NCI-H510A (cell line): ENCODE measurements around the gene LIMK2.
"Not testable (repeated sequence)": the region's sequence is repeated elsewhere in the genome, so short reads cannot be mapped to it uniquely, and the experiment has no call there.

Experiments
- DNase-seq: peaks from one replicate; lab custom pipeline; 2025; lab: John Stamatoyannopoulos, UW

Gene LIMK2

DNA sequence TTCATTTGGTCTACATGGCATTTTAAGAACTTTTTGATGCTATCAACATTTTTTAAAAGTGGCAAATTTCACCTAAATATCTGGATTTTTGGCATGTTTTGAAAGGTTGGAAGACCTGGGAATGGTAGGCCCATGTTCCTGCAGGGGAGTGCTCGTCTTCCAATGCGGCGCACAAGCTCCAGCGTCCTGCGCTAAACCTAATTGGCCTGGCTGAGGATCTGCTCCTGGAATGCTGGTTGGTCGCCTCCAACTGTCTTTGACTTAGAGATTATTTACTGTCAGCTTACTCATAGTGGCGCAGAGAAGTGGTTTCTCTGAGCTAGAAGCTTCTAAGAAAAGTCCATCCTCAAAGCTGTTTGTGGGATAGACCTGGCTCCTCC is 626 bp upstream of the LIMK2 start:
- DNase-seq: no peak

DNA sequence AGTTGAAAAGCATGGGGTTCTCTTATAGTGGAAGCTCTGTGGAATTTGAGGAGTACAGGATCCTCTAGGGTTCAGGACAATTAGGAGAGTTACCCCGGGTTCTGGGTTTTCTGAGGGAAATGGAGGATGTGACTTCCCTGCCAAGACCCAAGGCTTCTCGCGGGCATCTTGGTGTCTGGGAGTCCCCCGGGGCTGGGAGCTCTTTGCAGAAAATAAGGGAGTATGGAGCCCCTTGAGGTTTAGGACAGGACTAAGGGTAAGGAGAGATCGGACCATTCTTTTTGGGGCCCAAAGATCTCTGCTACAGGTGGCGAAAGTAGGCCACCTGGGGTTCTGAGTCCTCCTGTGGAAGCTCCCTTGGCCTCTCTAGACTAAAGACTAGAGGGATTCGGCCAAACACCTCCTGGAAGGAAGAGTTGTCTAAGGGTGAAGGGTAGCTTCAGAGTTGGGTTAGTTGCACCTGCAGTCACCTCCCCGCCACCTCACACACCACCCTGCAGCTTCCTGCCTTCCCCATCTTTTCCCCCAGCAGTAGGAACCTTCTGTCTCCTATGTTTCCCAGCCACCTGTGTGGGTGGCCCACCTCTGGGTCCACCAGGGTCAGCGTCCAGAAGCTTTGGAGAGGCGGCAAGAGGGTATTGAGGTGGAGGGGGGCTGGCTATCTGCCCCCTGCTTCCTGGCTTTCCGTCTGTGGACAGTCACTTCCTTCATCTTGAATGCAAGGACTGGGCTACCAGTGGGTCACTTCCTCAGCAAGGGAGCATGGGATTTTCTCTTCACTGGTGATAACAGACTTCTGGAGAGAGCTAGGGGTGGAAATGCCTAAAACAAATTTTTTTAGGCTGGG is 908 bp downstream of the LIMK2 start:
- no peak for DNase-seq

DNA sequence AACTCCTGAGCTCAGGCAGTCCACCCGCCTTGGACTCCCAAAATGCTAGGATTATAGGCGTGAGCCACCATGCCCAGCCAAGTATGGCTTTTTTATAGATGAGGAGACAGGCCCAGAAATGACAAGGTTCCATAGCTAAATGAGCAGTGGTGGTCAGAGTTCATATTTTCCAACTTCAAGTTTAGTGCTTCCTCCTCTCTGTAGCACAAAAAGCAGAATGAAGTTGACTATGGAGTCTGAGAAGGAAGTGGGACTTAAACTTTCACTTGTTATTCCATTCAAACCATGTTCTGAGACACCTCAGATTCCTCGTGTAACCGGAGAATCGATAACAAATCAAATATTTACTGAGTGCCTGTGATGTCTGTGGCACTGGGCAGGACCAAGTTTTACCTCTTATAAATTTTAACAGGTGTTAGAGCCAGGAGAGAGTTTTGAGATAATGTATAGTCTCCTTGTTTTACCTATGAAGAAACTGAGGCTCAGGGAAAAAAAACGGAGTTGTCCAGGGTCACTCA is 3.0 kb downstream of the LIMK2 start:
- DNase-seq: no peak

DNA sequence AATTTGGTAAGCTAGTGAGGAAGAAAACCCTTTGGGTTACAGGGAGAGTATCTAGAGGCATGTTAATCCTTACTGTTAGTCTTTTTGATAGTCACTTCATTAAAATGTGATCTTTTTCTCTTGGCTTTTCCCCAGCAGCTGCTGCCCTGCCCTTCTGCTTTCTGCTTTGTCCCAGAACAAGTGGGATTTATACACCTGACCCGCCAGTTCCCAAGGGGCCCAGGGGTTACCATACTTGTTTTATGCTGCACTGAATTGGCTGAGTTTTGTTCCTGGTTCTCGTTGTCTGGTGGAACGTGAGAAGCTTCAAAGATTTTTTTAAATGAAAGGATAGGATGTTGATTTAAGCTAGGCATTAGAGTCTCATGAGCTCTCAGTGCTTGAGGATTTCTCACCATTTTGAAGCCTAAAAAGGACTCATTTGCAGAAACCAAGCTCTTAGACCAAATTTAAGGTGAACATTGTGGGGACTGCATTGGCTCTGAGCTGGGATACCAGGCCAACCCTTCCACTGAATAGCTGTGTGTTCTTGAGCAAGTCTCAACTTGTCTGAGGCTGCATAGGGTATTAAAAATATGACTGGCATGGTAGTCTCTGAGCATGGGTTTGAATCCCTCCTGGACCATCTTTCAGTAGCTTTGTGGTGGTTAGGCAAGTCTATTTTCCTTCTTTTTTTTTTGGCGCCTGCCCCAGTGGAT is 6.6 kb downstream of the LIMK2 start:
- DNase-seq: no peak

DNA sequence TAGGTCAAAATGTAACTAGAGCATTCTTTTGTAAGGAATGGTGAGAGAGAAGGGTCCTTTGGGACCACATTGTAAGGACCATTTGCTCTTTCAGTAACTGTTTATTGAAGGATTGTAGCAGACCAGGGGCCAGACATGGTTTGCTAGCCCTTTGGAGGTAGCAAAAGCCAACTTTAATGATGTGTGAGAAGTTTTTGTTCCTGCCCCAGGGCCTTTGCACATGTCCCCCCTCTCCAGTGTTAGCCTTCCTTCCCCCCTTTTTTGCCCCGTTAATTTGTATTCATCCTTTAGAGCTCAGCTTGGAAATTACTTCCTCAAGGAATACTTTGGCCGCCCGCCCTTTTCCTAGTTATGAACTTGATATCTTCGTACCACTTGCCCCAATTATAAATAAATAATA is 9.0 kb downstream of the LIMK2 start:
- no peak for DNase-seq

DNA sequence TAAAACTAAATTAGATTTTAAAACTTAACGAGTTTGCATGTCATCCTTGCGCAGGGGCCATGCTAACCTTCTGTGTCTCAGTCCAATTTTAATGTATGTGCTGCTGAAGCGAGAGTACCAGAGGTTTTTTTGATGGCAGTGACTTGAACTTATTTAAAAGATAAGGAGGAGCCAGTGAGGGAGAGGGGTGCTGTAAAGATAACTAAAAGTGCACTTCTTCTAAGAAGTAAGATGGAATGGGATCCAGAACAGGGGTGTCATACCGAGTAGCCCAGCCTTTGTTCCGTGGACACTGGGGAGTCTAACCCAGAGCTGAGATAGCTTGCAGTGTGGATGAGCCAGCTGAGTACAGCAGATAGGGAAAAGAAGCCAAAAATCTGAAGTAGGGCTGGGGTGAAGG is 10.6 kb downstream of the LIMK2 start:
- DNase-seq: no peak

DNA sequence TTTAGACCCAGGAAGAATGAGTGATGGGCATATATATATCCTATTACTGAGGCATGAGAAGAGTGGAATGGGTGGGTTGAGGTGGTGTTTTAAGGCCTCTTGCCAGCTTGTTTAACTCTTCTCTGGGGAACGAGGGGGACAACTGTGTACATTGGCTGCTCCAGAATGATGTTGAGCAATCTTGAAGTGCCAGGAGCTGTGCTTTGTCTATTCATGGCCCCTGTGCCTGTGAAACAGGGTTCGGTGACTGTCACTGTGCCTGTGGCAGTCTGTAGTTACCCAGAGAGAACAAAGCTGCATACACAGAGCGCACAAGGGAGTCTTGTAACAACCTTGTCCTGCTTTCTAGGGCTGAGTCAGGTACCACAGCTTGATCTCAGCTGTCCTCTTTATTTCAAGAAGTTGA is 11.7 kb downstream of the LIMK2 start:
- no peak for DNase-seq

DNA sequence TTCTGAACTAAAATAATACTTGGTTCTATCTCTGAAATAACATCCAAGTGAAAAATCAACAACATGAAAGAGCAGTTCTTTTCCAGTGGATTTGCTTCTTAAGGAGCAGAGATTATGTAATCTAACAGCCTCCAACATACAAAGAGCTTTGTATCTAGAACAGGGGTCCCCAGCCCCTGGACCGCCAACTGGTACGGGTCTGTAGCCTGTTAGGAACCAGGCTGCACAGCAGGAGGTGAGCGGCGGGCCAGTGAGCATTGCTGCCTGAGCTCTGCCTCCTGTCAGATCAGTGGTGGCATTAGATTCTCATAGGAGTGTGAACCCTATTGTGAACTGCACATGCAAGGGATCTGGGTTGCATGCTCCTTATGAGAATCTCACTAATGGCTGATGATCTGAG is 12.6 kb downstream of the LIMK2 start:
- not testable (repeated sequence) for DNase-seq

DNA sequence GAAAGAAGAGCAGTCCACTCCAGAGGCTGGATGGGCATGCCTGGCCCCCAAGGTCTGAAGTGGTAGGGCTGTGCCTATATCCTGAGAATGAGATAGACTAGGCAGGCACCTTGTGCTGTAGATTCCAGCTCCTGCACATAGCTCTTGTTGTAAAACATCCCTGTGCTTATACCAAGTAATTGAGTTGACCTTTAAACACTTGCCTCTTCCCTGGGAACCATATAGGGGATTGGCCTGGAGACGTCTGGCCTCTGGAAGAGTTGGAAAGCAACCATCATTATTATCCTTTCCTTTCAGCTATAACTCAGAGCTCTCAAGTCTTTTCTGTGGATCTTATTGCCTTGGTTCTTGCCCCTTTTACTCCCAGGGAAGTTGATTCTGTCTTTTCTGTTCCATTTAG is 15.1 kb downstream of the LIMK2 start:
- DNase-seq: no peak

DNA sequence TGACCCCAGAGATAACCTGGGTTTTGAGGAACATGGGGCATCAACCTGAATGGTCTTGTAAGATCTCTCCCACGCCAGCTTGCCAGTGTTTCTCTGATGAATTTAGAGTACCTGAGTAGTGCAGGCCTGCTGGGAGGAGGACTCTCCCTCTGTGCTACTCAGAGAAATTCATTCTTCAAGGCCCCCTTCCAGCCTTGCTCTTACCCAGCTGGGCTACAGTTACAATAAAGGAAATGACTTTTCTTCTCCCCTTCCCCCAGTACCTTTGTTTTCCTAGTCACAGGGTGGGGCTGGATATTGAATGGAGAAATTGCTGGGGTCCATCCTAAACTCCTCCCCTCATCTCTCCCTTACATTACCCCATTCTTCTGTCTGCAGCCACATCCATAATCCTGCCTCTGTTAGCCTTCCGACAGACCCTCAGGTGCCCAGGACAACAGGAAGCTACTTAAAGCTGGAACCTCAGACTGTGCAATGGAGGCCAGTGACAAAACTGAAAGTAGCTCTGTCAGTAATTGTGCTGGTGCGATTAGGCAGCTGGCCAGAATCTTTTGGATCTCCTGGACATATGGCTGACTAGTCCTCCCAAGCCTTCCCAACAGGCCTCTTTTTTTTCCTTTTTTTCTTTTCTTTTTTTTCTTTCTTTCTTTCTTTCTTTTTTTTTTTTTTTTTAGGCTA is 17.4 kb downstream of the LIMK2 start:
- no peak for DNase-seq

DNA sequence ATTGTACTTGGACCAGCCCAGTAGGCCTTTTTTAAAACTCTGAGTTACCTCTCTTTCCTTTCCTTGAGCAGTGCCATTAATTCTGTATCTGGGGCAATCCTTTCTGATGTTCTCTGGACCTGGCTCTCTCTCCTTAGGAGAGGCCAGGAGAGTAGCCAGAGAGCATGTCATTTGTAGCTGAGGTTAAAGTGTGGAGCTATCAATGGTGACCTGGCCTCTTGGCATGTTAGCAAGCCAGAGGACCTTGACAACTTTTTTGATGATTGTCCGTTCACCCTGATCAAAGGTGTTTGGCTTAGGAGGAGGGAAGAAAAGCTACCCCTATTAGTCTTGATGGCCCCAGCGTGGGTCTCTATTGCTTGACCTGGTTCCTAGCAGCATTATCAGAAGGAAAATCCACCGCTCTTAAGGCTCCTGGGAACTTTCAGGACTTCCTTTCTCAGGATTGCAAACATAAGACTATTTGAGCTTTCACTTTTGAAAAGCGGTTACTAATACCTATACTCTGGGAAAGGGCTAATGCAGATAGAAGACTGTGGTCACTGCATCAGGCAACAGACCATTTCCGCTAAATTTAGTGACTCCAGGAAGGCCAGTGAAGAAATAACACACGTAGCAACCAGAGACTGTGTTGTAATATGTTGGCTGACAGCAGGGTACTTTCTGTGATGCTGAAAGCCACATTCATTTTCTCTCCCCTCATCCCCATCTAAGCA is 18.2 kb downstream of the LIMK2 start:
- DNase-seq: no peak

DNA sequence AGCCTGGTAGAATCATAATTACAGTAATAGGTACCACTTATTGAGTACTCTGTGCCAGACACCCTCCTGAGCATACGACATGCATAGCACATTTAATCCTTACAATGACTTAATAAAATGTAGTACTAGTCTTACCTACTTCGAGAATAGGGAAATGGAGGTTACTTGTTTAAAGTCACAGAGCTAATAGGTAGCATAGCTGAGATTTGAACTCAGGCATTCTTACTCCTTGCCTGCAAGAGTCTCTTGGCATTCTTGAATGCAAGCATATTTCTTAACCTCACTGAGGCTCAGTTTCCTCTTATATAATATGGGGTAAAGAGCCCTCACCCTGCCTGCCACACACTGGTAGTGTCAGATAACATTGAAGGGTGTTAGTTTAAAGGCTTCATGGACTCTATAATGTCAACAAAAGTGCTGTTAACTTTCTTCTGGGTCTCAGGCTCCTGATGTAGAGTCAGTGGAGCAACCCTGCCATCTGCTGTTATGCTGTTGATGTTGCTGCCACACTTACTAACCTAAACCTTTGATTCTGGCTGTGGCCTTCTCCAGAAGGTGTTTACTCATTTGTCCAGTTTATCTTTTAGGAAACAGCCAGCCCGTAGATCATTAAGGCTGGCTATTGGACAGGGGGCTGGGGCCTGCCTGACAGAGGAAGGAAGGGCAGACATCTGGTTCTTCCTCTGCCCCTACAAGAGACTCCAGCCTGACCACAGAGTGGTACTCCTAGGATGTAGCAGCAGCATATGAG is 18.9 kb downstream of the LIMK2 start:
- DNase-seq: no peak

DNA sequence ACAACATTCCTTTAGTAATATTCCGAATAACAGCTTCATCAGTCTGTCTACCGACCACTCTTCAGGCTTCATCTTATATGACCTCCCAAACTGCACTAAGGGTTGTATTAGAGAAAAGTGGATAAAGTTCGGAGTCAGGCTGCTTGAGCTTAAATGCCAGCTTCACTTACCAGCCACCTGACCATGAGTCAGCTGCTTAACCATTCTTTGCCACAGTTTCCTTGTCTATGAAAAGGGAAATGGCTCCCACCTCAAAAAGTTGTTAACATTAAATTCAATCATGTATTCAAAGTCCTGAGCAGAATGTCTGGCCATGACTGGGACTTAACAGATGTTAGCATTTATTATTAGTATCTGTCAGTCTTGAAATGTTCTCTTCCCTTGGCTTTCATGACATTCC is 20.9 kb downstream of the LIMK2 start:
- no peak for DNase-seq

DNA sequence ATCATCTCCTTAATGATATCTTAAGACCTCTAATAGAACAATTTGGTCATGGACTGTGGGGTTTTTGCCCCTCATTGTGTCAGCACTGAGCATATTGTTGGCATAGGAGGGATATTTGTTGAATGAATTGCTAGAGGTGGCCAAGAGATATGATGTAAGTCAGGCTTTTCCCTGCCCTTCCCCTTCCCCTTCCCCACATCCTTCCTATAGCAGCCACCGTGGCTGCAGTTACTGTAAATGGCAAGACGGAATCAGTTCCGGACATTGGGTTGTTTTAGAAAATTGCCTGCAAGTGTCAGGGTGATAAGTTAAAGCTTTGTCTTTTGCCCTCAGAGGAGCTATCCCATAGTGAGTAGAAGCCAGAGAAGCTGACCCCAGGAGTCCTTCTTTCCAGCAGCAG is 23.0 kb downstream of the LIMK2 start:
- DNase-seq: no peak

DNA sequence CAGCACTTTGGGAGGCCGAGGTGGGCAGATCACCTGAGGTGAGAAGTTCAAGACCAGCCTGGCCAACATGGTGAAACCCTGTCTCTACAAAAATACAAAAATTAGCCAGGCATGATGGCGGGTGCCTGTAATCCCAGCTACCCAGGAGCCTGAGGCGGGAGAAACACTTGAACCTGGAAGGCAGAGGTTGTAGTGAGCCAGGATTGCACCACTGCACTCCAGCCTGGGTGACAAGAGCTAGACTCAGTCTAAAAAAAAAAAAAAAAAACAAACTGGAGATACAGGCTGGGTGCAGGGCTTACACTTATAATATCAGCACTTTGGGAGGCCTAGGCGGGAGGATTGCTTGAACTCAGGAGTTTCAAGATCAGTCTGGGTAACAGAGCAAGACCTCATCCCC is 23.9 kb downstream of the LIMK2 start:
- not testable (repeated sequence) for DNase-seq

DNA sequence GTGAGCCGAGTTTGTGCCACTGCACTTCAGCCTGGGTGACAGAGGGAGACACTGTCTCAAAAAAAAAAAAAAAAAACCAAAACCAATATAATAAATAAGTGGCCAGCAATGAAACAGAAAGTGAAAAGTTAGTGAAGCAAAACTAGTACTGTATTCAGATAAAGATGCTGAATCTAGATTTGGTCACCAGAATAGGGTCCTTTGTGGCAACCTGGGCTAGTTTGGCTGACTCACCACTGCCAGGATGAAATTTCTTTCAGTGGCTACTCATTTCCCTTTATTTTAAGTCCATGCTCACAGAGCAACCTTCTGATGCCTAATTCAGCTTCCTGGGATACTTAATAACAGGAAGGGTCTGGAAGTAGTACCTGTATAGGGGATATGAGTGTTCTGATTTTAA is 26.0 kb downstream of the LIMK2 start:
- no peak for DNase-seq

DNA sequence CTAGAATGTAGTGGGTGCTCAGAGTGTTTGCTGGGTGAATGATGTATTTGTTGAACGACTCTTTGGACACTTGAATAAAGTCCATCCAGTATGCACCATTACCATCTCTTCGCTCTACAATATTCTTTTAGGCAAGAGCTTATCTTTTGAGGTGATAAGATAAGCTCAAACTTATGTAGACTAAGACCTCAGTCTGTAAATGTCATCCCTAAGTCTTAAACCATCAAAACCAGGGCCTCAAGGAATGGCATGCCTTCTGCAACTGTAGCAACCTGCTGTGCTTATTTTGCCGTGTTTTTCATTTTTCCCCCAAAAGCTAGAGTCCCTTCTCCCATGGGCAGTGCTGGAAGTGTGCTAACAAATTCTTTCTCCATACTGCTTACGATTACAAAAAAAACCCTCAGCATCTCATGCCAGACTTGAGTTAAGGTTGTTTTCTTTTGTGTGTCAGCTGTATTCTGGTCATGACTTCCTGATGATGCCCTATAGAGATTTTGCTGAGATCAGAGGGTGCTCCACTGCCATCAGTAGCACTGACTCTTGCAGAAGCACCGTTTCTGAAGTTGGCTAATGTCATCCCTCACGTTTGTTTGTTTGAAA is 27.8 kb downstream of the LIMK2 start:
- DNase-seq: no peak

DNA sequence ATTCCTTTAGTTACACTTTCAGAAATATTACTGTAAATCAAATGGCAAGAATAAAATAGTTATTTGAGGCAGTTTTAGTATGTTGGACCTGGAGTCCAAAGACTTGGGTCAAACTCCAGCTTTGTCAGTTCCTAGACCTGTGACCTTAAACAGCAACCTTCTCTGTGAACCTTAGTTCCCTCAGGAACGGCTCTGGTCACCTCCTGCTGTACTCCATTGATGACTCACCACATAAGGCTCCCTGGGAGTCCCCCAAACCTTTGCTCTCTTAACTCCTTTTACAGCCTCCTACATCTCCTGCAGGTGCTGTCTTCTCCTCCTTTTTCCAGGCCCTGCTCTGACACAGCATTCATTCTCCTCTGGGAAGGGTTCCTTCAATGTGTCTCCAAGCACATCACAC is 29.1 kb downstream of the LIMK2 start:
- DNase-seq: no peak

DNA sequence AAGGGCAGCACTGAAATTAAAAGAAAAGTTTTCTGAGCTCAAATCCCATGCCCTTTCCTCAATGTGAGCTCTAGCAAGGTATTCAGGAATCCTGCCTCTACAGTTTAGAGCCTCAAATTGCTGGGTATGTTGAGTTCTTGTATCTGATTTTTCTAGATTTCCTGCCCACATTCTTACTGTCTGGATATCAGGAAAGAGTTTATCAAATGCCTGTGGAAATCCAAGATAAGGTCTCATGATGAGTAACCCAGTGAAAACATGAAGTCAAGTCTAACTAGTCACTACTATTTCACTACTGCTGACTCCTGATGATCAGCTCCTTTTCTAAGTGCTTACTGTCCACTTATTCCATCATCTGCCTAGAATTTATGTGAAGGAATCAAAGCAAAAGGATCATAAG is 29.8 kb downstream of the LIMK2 start:
- no peak for DNase-seq

DNA sequence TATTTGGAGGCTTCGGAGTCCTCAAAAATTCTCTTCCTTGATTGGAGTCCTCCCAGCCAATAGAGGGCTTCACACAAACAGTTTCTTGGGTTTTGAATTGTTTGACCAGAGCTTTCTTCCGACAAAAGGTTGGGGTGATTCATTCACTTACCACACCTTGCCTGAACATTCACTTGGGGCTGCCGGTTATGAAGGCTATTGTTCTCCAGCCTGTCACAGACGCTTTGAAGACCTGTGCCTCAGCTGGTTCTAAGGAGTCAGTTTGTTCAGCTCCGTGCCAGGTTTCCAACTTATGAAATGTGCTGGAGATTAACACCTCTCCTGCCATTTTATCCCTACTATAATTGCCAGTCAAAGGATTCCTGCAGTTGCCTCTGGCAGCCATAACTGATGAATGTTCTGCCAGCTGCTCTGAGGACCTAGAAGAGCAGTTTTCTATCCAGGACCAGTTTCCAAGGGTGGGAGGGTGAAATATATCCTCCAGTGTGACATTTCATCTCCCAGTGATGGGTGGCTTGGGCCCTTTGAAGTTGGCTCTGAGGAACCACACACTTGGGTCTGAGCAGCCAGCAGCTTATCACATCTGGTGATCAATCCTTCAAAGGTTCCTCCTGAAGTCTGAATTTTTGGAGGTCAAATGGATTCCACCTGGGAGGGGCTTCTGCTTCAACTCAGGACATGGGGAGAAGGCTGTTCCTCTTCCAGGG is 31.4 kb downstream of the LIMK2 start:
- no peak for DNase-seq
